ENCODE measurements around the gene ARID1B. TPM values are rescaled to one million over a fixed set of nuclear protein-coding genes. Genes with fewer than 3 reads are reported as not detected.

The ARID1B gene
- total RNA-seq, 4 donors from 2014 or later = 25.2 to 103 (median 59.5) TPM

DNA sequence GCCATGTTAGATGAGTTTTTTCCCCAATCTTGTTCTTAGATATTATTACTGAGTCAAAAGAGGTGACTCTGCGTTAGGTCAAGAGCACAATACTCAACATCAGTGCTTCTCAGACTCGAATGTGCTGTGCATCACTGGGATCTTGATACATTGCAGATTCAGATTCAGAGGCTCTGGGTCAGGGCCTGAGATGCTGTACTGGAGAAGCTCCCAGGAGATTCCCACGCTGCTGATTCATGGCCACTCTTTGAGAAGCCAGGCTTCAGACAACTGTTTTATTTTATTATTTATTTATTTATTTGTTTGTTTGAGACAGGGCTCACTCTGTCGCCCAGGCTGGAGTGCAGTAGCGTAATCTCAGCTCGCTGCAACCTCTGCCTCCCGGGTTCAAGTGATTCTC, 41.4 kb upstream of the ARID1B start:
- no peak for DNase-seq
- no peaks in the 10 kb centered on the region for H3K36me3 ChIP-seq
- no peaks in the 10 kb centered on the region for H3K27me3 ChIP-seq
- peaks cover 0 to 10% (median 0%) of the 10 kb centered on the region in 3 donors for H3K9me3 ChIP-seq
- no peak for TF ChIP-seq POLR2A (IDR thresholded peaks at IDR 0.05)
- TF ChIP-seq, protein P1, sequence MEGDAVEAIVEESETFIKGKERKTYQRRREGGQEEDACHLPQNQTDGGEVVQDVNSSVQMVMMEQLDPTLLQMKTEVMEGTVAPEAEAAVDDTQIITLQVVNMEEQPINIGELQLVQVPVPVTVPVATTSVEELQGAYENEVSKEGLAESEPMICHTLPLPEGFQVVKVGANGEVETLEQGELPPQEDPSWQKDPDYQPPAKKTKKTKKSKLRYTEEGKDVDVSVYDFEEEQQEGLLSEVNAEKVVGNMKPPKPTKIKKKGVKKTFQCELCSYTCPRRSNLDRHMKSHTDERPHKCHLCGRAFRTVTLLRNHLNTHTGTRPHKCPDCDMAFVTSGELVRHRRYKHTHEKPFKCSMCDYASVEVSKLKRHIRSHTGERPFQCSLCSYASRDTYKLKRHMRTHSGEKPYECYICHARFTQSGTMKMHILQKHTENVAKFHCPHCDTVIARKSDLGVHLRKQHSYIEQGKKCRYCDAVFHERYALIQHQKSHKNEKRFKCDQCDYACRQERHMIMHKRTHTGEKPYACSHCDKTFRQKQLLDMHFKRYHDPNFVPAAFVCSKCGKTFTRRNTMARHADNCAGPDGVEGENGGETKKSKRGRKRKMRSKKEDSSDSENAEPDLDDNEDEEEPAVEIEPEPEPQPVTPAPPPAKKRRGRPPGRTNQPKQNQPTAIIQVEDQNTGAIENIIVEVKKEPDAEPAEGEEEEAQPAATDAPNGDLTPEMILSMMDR (IDR thresholded peaks at IDR 0.05) = no peak
- intact Hi-C loops (cut with DNase I) = no loop called here
- H3K4me1 ChIP-seq = no peaks in the 10 kb centered on the region
- H3K4me3 ChIP-seq = no peak overlapping the region
- 88 to 98% methylated on average over 7 of the region's 7 CpGs for WGBS, 2 donors
- H3K27ac ChIP-seq = no peak overlapping the region

DNA sequence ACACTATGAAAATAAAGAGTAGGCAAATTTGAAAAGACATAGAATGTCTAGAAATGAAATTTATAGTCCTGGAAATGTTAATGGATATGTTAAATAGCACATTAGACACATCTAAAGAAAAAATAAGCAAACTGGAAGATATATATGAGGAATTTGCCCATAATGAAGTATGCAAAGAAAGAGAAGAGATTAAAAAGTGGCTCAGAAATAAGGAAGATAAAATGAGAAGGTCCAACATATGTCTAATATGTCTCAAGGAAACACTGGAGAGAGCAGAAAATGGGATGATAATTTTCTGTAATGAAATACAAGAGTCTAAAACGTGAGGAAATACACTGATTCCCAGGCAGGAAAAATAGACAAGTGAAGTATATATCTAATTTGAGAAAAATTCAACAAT, 36.6 kb upstream of the ARID1B start:
- H3K27me3 ChIP-seq = no peaks in the 10 kb centered on the region
- H3K9me3 ChIP-seq = peaks cover 0 to 19% (median 0%) of the 10 kb centered on the region in 3 donors
- TF ChIP-seq, protein P1 (IDR thresholded peaks at IDR 0.05) = no peak
- no peak for TF ChIP-seq POLR2A (IDR thresholded peaks at IDR 0.05)
- 47 to 57% methylated on average over 1 of the region's 1 CpG for WGBS, 2 donors
- H3K4me1 ChIP-seq = no peaks in the 10 kb centered on the region
- intact Hi-C loops (cut with DNase I) = no loop called here
- H3K27ac ChIP-seq = no peak overlapping the region
- no peak for DNase-seq
- no peaks in the 10 kb centered on the region for H3K36me3 ChIP-seq
- H3K4me3 ChIP-seq = no peak overlapping the region

DNA sequence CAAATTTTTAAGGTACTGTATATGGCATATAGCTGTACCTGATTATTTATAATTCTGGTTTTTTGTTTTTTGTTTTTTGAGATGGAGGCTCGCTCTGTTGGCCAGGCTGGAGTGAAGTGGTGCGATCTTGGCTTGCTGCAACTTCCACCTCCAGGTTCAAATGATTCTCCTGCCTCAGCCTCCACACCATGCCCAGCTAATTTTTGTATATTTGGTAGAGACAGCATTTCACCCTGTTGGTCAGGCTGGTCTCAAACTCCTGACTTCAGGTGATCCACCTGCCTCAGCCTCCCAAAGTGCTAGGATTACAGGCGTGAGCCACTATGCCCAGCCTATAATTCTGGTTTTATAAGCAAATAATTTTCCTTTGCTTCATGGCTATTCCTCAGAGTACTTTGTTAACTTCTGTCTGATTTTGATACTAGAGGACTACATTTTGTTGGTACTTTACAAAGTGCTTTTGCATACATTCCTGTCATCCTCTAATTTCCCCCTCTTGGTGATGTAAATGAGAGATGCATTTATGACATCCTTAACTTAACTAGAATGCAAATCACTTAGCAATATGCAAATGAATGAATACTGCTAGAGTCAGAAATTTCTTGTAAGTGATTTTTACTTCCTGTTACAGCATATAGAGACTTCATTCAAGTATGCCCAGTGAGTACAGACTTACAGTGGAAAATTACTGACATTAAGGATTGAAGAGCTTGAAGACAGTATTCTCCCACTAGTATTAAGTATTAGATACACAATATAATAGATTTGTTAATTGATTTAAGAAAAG, 35.7 kb upstream of the ARID1B start:
- 93 to 96% methylated on average over 3 of the region's 3 CpGs for WGBS, 2 donors
- Histone ChIP-seq H3K4me3 (no peak overlapping the region), H3K9me3 (peaks cover 0 to 19% (median 0%) of the 10 kb centered on the region in 3 donors), H3K27ac (no peak overlapping the region), H3K4me1 (no peaks in the 10 kb centered on the region), H3K36me3 (no peaks in the 10 kb centered on the region), H3K27me3 (no peaks in the 10 kb centered on the region)
- TF ChIP-seq POLR2A (IDR thresholded peaks at IDR 0.05) = no peak
- TF ChIP-seq, protein P1 (IDR thresholded peaks at IDR 0.05) = no peak
- intact Hi-C loops (cut with DNase I) = no loop called here
- no peak for DNase-seq

DNA sequence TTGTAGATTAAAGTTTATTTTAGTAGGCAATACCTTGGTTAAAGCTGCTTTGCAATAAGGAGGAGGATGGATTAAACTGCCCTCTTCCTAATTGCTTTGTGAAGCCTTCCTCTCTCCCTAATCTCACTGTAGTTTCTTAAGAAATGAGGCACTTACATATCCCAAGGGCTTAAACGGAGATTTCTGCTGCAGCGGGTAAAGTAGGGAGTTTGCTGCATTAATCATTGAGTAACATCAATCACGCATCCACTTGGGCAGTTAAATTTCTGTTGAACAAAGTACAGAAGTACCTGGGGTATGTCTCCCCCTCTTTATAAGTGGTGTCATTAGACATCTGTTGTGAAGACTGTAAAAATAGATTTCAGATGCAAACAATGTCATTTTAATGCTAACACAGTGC, 29.5 kb upstream of the ARID1B start:
- Histone ChIP-seq H3K27ac (no peak overlapping the region), H3K4me1 (peaks cover 0 to 3% (median 0%) of the 10 kb centered on the region in 3 donors), H3K4me3 (no peak overlapping the region), H3K36me3 (no peaks in the 10 kb centered on the region), H3K27me3 (no peaks in the 10 kb centered on the region), H3K9me3 (no peaks in the 10 kb centered on the region)
- DNase-seq = no peak
- intact Hi-C loops (cut with DNase I) = no loop called here
- TF ChIP-seq, protein P1 (IDR thresholded peaks at IDR 0.05) = no peak
- TF ChIP-seq POLR2A (IDR thresholded peaks at IDR 0.05) = no peak
- 55 to 77% methylated on average over 3 of the region's 3 CpGs for WGBS, 2 donors

DNA sequence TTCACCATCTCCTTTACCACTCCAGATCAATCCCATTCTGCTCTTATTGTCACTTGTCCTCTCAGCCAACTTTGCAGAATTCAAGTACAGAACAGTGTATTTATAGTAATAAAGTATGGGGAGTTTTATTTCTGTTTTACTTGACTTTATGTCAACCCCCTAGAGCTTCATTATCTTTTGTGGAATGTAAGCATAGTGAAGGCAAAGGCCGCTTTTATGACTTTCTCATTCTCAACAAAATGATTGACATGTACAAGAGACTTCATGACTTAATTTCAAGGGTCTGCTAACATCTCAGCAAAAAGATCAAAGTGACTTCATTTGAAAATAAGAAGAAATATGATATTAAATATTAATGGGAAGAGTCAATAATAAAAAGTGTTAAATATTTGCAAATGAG, 28.7 kb upstream of the ARID1B start:
- Histone ChIP-seq H3K27me3 (no peaks in the 10 kb centered on the region), H3K36me3 (no peaks in the 10 kb centered on the region), H3K27ac (no peak overlapping the region), H3K4me1 (peaks cover 0 to 4% (median 0%) of the 10 kb centered on the region in 3 donors), H3K9me3 (no peaks in the 10 kb centered on the region), H3K4me3 (no peak overlapping the region)
- DNase-seq = no peak
- no peak for TF ChIP-seq POLR2A (IDR thresholded peaks at IDR 0.05)
- TF ChIP-seq, protein P1 (IDR thresholded peaks at IDR 0.05) = no peak
- 86 to 94% methylated on average over 1 of the region's 1 CpG for WGBS, 2 donors
- intact Hi-C loops (cut with DNase I) = no loop called here
